ENCODE results near the gene PYROXD2. TPM values are rescaled to one million over a fixed set of nuclear protein-coding genes. Genes with fewer than 3 reads are reported as not detected.
A peak's percentile ranks its signal among the peaks of the same experiment; 100 is the strongest.

PYROXD2 gene
- total RNA-seq, 5 donors from 2014 or later (not counting 1 experiment from before 2014, with no cell fraction given), result 16.4 to 27.5 (median 20.0) TPM

- Histone ChIP-seq H3K4me1 (ENCODE audit: control insufficient read depth in 1 of 2, extremely low read depth in 1 of 2, insufficient read depth in 2 of 2, low read length in 2 of 2) (no peaks in the 10 kb centered on the region), H3K9me3 (no peaks in the 10 kb centered on the region), H3K27ac (ENCODE audit: low read length) (no peak overlapping the region), H3K36me3 (ENCODE audit: control insufficient read depth in 2 of 2, extremely low read depth in 1 of 2, insufficient read depth in 1 of 2, low read length in 1 of 2) (peaks cover 11 to 85% of the 10 kb centered on the region in 2 donors), H3K4me3 (ENCODE audit: control insufficient read depth in 1 of 2, extremely low read depth in 1 of 2, low read length in 1 of 2) (no peak overlapping the region), H3K27me3 (replicated peaks in 1 of 2; ENCODE audit: control insufficient read depth in 2 of 2, extremely low read depth in 1 of 2, insufficient read depth in 2 of 2, low read length in 1 of 2) (no peaks in the 10 kb centered on the region)
- Mint-ChIP-seq H3K9me3 (peaks cover 0 to 5% (median 2%) of the 10 kb centered on the region in 3 donors), H3K4me3 (no peak overlapping the region), H3K27me3 (no peaks in the 10 kb centered on the region), H3K4me1 (no peaks in the 10 kb centered on the region), H3K36me3 (peaks cover 49% of the 10 kb centered on the region), H3K27ac (no peak overlapping the region)
- ATAC-seq (replicated peaks in 1 of 4) (no peak), DNase-seq (no peak)
- ChIA-PET POLR2A (no interaction called here), CTCF (no interaction called here)
- WGBS (ENCODE audit: insufficient coverage), result 100% methylated on average over 3 of the region's 8 CpGs
These were observed 15.4 kb upstream of the PYROXD2 start for GRCh38 chr10:98430427-98430826.

- Histone ChIP-seq H3K27ac (ENCODE audit: low read length) (no peak overlapping the region), H3K4me1 (ENCODE audit: control insufficient read depth in 1 of 2, extremely low read depth in 1 of 2, insufficient read depth in 2 of 2, low read length in 2 of 2) (no peaks in the 10 kb centered on the region), H3K36me3 (ENCODE audit: control insufficient read depth in 2 of 2, extremely low read depth in 1 of 2, insufficient read depth in 1 of 2, low read length in 1 of 2) (peaks cover 8 to 76% of the 10 kb centered on the region in 2 donors), H3K27me3 (replicated peaks in 1 of 2; ENCODE audit: control insufficient read depth in 2 of 2, extremely low read depth in 1 of 2, insufficient read depth in 2 of 2, low read length in 1 of 2) (no peaks in the 10 kb centered on the region), H3K9me3 (no peaks in the 10 kb centered on the region), H3K4me3 (ENCODE audit: control insufficient read depth in 1 of 2, extremely low read depth in 1 of 2, low read length in 1 of 2) (no peak overlapping the region)
- ChIA-PET CTCF (no interaction called here), POLR2A (no interaction called here)
- no peaks in the 10 kb centered on the region for H3K4me1 Mint-ChIP-seq
- peaks cover 0 to 5% (median 2%) of the 10 kb centered on the region in 3 donors for H3K9me3 Mint-ChIP-seq
- ATAC-seq (replicated peaks in 1 of 4) (no peak), DNase-seq (no peak)
- no peak overlapping the region for H3K4me3 Mint-ChIP-seq
- peaks cover 40% of the 10 kb centered on the region for H3K36me3 Mint-ChIP-seq
- no peak overlapping the region for H3K27ac Mint-ChIP-seq
- H3K27me3 Mint-ChIP-seq, result no peaks in the 10 kb centered on the region
- WGBS (ENCODE audit: insufficient coverage), result 98% methylated on average over 18 of the region's 22 CpGs
These were observed 14.5 kb upstream of the PYROXD2 start for GRCh38 chr10:98429320-98430072.

GRCh38 chr10:98427011-98427515, 12.1 kb upstream of the PYROXD2 start:
- Mint-ChIP-seq H3K27me3 (no peaks in the 10 kb centered on the region), H3K36me3 (peaks cover 27% of the 10 kb centered on the region), H3K4me1 (no peaks in the 10 kb centered on the region), H3K27ac (no peak overlapping the region), H3K4me3 (no peak overlapping the region), H3K9me3 (no peaks in the 10 kb centered on the region)
- H3K9me3 ChIP-seq, result no peaks in the 10 kb centered on the region
- DNase-seq, result no peak
- no peak overlapping the region for H3K27ac ChIP-seq (ENCODE audit: low read length)
- H3K27me3 ChIP-seq (replicated peaks in 1 of 2; ENCODE audit: control insufficient read depth in 2 of 2, extremely low read depth in 1 of 2, insufficient read depth in 2 of 2, low read length in 1 of 2), result no peaks in the 10 kb centered on the region
- 100% methylated on average over 1 of the region's 7 CpGs for WGBS (ENCODE audit: insufficient coverage)
- no peak for ATAC-seq (replicated peaks in 1 of 4)
- ChIA-PET CTCF (interaction anchor here in 1 of 2 donors (0.6 kb wide), 1 partner anchor 14 kb away, joined by 3 read pairs; no protein-coding TSS in a partner anchor), POLR2A (no interaction called here)
- H3K36me3 ChIP-seq (ENCODE audit: control insufficient read depth in 2 of 2, extremely low read depth in 1 of 2, insufficient read depth in 1 of 2, low read length in 1 of 2), result peaks cover 8 to 76% of the 10 kb centered on the region in 2 donors
- no peak overlapping the region for H3K4me3 ChIP-seq (ENCODE audit: control insufficient read depth in 1 of 2, extremely low read depth in 1 of 2, low read length in 1 of 2)
- no peaks in the 10 kb centered on the region for H3K4me1 ChIP-seq (ENCODE audit: control insufficient read depth in 1 of 2, extremely low read depth in 1 of 2, insufficient read depth in 2 of 2, low read length in 2 of 2)

DNA sequence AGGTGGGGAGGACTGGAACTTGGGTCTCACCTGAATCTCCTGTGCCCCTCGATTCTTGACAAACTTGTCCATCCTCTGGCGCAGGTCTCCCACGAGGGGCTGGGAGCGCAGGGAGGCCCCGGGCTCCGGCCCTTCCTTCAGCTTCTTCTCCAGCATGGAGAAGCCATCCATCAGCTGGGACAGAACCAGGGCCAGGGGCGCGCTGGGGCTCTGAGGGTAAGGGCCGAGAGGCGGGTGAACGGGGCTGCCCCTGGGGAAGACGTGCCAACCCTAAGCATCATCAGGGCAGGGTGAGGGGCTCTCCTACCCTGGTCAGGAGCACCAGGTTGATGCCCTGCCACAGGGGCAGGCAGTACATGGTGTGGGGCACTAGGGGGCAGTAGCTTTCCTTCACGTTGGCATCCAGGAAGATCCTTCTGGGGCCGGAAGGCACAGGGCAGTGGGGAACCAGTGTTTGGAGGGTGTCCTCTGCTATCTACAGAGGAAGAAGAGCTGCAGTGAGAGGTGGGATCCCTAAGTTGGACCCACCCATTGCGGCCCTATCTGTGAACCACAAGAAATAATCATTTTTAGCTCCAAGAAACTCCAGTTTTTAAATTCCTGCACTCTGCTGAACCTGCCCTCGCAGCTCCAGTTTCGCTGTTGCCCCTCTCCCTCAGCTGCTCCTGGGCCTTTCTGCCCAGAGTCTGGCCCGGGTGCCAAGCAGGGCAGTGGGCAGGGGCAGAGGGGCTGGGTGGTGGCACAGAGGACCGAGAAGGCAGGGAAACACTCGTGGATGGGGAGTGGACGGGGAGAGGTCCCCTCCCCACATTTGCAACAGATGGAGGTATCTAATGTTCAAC, 10.8 kb upstream of the PYROXD2 start:
- ATAC-seq (replicated peaks in 1 of 4), result peak; percentile 61 to 71 (median 66)
- Histone ChIP-seq H3K4me3 (ENCODE audit: control insufficient read depth in 1 of 2, extremely low read depth in 1 of 2, low read length in 1 of 2) (no peak overlapping the region), H3K4me1 (ENCODE audit: control insufficient read depth in 1 of 2, extremely low read depth in 1 of 2, insufficient read depth in 2 of 2, low read length in 2 of 2) (no peaks in the 10 kb centered on the region), H3K27me3 (replicated peaks in 1 of 2; ENCODE audit: control insufficient read depth in 2 of 2, extremely low read depth in 1 of 2, insufficient read depth in 2 of 2, low read length in 1 of 2) (no peaks in the 10 kb centered on the region), H3K9me3 (no peaks in the 10 kb centered on the region), H3K27ac (ENCODE audit: low read length) (no peak overlapping the region), H3K36me3 (ENCODE audit: control insufficient read depth in 2 of 2, extremely low read depth in 1 of 2, insufficient read depth in 1 of 2, low read length in 1 of 2) (peaks cover 11 to 64% of the 10 kb centered on the region in 2 donors)
- ChIA-PET POLR2A (no interaction called here), CTCF (interaction anchor here (0.5 to 1.4 kb wide), 9 partner anchors 9 to 266 kb away, joined by 3 to 9 read pairs (median 3); no protein-coding TSS in a partner anchor)
- peaks cover 22% of the 10 kb centered on the region for H3K36me3 Mint-ChIP-seq
- WGBS (ENCODE audit: insufficient coverage), result 92% methylated on average over 16 of the region's 21 CpGs
- H3K4me1 Mint-ChIP-seq, result no peaks in the 10 kb centered on the region
- H3K4me3 Mint-ChIP-seq, result no peak overlapping the region
- no peak overlapping the region for H3K27ac Mint-ChIP-seq
- no peaks in the 10 kb centered on the region for H3K9me3 Mint-ChIP-seq
- DNase-seq, result peak in 27 of 35 experiments; percentile 7 to 64 (median 33)
- no peaks in the 10 kb centered on the region for H3K27me3 Mint-ChIP-seq

- WGBS (ENCODE audit: insufficient coverage), result 96% methylated on average over 13 of the region's 23 CpGs
- CTCF ChIA-PET, result interaction anchor here (0.5 to 1.4 kb wide), 6 partner anchors 10 to 157 kb away, joined by 3 to 9 read pairs (median 3); partner anchors contain the start of gene LOXL4 (in 1 of the 2)
These were observed 9.6 kb upstream of the PYROXD2 start for GRCh38 chr10:98424295-98425254.

More at GRCh38 chr10:98424295-98425254, 9.6 kb upstream of the PYROXD2 start:
- Mint-ChIP-seq H3K4me3 (no peak overlapping the region), H3K9me3 (no peaks in the 10 kb centered on the region), H3K36me3 (peaks cover 20% of the 10 kb centered on the region), H3K27ac (no peak overlapping the region), H3K4me1 (no peaks in the 10 kb centered on the region), H3K27me3 (no peaks in the 10 kb centered on the region)
- ATAC-seq (replicated peaks in 1 of 4) (no peak), DNase-seq (no peak)
- Histone ChIP-seq H3K36me3 (ENCODE audit: control insufficient read depth in 2 of 2, extremely low read depth in 1 of 2, insufficient read depth in 1 of 2, low read length in 1 of 2) (peaks cover 9 to 58% of the 10 kb centered on the region in 2 donors), H3K4me3 (ENCODE audit: control insufficient read depth in 1 of 2, extremely low read depth in 1 of 2, low read length in 1 of 2) (no peak overlapping the region), H3K9me3 (no peaks in the 10 kb centered on the region), H3K27ac (ENCODE audit: low read length) (no peak overlapping the region), H3K4me1 (ENCODE audit: control insufficient read depth in 1 of 2, extremely low read depth in 1 of 2, insufficient read depth in 2 of 2, low read length in 2 of 2) (no peaks in the 10 kb centered on the region), H3K27me3 (replicated peaks in 1 of 2; ENCODE audit: control insufficient read depth in 2 of 2, extremely low read depth in 1 of 2, insufficient read depth in 2 of 2, low read length in 1 of 2) (no peaks in the 10 kb centered on the region)
- POLR2A ChIA-PET, result no interaction called here
